ENCODE data around the gene RPA1.

- TF ChIP-seq CTCF (IDR thresholded peaks at IDR 0.05) (no peak), POLR2AphosphoS5 (IDR thresholded peaks at IDR 0.05; ENCODE audit: low read depth, low read length) (no peak)
Observed at GRCh38 chr17:1829216-1829591, 601 bp upstream of the RPA1 start.
